GM12874 (cell line): ENCODE results near the gene SERPINA5.

Experiments used
- CTCF ChIP-seq: IDR thresholded peaks from 2 replicates; pipeline ENCODE4 v1.5.1; 2011; ENCODE audit warnings: low read depth, mild to moderate bottlenecking, control low read depth, low read length, moderate library complexity; ENCODE audit not compliant: insufficient read depth

The SERPINA5 gene

GRCh38 chr14:94598506-94598815, 17.2 kb downstream of the SERPINA5 start:
- TF ChIP-seq CTCF = no peak

DNA sequence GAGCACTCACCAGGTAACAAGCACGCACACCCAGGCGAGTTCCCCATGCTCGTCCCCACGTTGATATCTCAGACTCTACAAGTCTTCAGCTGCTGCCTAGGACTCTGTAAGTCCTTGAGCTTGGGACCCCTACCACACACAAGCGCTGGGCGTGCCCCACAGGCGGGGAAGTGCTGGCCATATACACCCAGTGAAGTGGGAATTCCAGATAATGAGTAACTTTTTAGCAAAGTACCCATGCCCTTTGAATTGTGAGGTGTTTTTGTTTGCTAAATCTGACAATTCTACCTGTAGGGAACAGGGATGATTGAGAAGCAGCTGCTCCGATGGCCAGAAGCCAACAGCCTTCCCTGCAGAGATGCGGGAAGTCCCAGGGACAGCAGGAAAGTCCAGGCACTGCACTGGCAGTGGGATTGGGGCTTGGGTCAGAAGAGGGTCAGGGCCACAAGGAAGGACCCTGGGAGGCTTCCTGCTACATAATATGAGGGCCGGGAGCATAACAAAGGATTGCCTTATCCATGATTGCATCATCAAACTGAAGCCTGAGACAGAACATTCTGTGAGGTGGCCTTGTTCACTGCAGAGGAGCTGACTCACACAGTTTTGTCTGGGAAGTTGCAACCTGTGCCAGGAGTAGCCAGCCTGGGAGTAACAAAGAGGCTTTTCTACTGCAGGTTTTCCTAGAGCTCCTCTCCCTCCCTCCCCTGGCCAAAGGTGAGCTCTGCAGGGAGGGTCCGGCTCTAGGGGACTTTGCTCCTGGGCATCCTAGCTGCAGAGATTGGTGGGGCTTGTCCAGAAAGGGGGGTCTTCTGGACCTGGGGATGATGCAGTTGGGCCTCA, 17.8 kb downstream of the SERPINA5 start:
- no peak for TF ChIP-seq CTCF

DNA sequence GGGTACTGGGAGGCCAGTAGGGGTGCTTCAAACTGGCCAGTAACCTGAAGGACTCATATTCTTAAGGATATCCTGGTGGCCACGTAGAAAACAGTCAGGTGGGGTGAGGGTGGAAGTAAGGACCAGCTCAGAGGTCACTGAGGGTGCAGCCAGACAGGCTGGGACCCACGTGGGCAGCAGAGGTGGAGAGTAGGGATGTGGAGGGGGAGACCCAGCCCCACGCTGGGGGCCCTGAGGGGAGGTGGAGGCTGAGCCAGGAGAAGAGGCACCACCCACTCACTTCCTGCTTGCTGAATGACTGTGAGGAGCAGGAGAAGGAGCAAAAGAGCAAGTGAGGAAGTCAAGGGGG, 18.4 kb downstream of the SERPINA5 start:
- TF ChIP-seq CTCF = no peak

DNA sequence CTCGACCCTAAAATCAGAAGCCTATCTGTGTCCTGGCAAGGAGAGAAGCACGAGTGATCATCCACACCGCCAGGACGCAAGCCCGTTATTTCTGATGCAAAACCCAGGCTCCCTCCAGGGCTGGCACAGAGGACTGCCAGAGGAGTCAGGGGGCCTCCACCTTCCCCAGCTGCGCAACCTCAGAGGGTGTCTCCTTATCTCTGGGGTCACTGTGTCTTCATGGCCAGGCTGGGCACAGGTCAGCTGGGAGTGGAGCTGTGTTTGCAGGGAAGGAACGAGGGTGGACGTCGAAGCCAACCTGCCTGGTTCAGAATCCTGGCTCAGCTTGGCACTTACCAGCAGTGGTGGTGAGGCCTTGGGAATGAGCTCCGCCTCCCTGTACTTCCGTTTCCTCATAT, 18.9 kb downstream of the SERPINA5 start:
- TF ChIP-seq CTCF = no peak

DNA sequence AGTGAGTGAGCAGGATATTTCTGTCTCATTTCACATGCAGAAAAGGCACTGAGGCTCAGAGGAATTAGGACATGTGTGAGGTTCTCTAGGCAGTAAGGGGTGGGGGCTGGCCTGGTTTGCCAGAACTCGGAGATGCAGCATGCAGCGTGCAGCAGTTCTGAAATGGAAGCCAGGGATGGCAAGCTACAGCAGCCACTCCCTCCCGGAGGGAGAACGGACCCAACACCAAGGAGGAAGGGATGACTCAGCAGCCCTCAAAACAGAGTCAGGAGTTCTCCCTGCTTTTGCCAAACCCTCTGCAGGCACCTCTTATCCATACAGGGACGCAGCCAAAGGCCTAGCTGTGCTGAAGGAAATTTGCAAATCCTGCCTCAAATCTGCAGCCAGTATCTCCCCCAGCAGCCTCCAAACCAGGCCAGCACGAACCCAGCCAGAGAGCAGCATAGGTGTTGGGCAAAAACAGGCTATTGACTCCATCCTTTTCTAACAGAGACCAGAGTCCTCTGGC, 20.7 kb downstream of the SERPINA5 start:
- TF ChIP-seq CTCF = no peak

DNA sequence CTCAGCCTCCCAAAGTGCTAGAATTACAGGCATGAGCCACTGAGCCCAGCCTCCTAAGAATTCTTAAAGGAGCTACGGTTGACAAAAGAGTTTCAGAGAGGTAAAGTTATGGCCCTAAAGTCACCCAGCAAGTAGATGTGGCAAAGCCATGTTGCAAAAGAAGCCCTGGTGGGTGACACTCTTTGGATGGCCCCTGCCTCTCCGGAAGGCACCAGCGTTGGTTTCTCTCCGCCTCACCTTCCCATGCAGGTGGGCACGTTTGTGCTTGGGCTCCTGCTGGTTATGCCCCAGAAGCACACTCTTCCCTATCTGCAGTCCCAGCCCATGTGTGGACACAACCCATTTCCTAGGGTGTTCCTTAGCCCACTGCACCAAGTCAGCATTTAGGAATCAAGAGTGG, 21.5 kb downstream of the SERPINA5 start:
- TF ChIP-seq CTCF = no peak

- TF ChIP-seq CTCF = no peak
Observed at GRCh38 chr14:94605361-94605760, 24.1 kb downstream of the SERPINA5 start.

DNA sequence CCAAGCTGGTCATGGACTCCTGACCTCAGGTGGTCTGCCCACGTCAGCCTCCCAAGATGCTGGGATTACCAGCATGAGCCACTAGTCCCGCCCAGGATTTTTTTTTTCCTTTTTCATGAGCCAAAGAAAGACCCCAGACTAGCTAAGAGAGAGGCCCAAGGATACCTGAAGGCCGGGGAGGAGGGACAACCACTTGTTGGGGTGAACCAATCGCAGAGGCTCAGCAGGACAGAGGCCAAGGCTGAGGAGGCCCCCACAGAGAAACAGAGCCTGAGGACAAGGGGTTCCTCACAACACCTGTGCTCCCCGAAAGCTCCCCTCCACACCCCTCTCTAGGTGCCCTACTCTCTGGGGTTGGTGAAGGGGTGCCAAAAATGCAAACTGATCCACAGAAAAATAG, 30.0 kb downstream of the SERPINA5 start:
- TF ChIP-seq CTCF = no peak
